NCI-H774 (cell line): Measurements from ENCODE around the gene RPL37A.
"Not testable (repeated sequence)": the region's sequence is repeated elsewhere in the genome, so short reads cannot be mapped to it uniquely, and the experiment has no call there.

ENCODE experiments used
- DNase-seq: peaks from one replicate; lab custom pipeline; 2025; lab: John Stamatoyannopoulos, UW

The RPL37A gene

DNA sequence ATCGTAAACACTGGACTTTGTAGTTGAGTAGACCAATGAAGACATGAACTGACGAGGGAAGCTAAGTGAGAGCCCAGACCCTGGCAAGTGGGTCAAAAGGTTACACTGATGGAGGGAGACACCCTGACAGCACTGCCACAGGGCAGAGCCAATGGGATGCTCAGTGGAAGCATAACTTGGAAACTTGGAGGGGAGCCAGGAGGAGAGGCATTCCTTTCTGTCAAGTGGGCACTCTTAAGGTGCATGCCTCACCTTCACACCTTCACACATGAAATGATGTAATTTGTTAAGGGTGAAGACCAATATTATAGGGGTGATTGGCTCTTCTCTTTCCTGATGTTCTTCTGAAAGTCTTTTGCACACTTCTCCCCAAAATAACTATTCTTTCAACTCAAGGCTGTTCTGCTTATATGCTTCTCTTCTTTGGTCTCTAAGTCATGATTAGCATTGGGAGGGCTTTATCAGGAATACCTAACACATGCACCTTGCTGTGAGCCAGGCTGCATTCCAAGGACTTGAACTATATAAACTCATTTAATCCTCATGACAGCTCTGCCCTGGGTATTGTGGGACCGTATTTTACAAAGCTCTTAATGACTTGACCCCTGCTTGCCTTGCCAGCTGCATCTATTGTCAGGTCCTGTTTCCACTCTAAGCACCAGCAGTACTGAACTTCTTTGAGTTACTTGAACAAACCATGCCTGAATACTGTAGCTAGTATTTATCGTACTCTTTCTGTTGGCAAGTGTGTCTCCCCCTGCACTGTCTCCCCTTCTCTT, 19.0 kb downstream of the RPL37A start:
- DNase-seq = no peak

DNA sequence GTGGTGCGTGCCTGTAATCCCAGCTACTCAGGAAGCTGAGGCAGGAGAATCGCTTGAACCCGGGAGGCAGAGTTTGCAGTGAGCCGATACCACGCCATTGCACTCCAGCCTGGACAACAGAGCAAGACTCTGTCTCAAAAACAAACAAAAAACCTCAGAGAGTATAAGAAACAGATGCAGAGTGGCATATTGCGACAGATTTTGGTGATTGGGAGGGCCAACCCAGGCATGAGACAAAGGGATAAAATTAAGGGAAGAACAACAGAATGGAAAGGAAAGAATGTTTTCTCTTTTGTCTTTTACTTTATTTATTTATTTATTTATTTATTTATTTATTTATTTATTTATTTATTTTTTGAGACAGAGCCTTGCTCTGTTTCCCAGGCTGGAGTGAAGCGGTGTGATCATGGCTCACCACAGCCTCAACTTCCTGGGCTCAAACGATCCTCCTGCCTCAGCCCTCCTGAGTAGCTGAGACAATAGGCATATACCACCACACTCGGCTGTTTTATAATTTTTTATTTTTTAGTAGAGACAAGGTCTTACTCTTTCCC, 20.0 kb downstream of the RPL37A start:
- not testable (repeated sequence) for DNase-seq

DNA sequence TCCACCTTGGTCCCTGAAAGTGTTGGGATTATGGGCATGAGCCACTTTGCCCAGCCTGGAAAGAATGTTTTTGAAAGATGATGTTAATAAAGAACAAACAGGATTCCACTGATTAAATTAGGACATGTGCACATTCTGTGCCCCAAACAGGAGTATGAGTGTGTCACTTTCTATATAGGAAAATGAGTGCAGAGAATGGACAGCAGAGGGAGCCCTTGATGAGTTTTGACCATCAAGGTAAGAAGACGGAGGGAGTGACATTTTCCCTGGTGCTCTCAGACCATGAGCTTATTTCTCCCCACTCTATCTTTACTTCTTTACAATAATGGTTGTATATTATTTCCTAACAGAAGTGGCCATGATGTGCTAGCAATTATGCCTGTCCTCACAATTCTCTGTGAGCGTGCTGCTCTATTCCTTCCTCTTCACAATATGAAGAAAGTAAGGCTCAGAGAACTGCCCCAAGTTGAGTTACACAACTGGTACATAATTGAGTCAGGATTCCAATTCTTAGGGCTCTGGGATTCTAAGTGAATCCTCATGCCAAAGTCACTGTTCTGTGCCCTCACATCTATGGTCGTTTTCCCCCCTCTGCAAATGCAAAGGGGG, 20.6 kb downstream of the RPL37A start:
- peak; percentile 57 for DNase-seq

DNA sequence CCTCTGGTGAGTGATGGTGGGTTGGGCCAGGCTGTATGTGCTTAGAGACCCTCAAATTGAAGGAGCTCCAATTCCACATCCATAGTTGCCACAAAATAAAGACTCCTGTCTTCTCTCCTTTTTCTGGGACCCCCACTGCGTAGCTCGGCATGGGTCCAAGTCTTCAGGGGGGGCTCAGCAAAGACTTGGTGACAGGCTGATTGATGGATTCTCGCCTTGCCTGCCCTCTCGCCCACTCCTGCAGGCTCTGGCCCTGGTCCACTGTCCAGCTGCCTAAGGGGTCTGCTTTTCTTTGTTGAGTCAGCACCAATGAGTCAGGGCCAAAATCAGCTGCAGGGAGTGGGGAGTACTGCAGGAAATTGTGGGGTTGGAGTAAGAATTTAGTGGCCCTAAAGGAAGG, 21.5 kb downstream of the RPL37A start:
- no peak for DNase-seq

DNA sequence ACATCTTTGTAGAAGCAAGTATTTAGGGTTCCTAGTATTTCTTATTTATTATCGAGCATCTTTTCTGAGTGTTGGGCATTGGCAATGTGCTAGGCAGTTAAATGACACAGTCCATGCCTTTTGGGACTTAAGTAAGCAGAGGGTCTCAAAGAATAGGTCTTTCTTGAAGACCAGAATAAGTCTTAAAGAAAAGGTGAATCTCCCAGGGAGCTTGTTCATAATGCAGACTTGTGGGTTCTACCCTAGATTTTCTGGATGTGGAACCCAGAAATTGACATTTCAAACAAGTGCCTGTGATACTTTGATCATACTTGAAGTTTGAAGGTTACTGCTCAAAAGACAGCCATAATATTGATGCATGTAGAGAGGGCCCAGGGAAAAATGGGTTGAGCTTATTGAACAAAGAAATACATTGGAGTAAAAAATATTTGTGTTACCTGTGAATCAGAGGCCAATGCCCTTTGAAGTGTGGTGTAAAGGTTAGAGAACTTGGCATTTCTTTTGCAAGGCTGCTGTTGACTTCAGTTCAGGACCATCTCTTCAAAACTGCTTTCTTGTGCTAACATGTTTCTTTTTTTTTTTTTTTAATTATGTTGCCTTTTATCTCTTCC, 24.4 kb downstream of the RPL37A start:
- DNase-seq = no peak

DNA sequence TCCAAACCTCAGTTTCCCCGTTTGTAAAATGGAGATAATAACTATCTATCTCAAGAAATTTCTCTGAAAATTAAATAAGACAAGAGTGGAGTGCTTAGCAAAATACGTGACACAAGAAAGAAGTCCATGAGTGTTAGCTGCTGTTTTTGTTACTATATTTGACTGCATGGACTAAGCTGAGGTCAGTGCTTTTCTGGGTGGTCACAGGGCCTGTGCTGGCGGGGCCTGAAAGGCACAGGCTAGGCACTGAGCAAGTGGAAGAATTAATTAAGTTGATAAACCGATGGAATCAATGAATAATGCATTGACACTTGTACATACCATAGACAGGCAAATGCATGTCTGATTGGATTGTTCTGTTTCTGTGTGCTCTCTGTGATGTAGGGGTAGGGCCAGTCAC, 27.3 kb downstream of the RPL37A start:
- no peak for DNase-seq

DNA sequence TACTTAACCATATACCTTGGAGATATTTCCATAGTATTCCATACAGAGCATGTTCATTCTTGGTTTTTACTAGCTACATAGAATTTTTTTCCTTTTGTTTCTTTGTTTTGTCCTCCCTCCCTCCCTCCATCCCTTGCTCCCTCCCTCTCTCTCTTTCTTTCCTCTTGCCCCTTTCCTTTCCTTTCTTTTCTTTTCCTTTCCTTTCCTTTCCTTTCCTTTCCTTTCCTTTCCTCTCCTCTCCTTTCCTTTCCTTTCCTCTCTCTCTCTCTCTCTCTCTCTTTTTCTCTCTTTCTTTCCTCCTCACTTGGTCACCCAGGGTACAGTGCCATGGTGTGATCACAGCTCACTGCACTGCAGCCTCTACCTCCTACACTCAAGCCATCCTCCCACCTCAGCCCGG, 28.3 kb downstream of the RPL37A start:
- no peak for DNase-seq

DNA sequence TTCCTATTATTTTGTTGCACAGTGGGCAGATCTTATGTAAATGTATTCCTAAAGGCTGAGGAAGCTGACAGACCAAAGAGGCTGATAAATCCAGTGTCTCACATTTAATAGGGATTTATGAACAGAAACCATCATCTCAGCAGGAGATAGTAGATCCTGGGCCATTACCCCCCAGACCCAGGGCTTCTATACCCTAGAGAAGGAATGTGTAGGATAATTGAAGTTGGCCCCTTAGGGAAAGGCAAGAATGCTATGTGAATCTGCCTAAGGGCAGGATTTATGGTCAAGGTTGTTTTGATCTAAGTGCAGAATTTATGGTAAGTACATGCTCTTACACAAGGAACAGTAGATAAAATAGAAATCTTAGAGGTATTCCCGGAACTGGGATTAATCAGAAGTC, 29.0 kb downstream of the RPL37A start:
- DNase-seq = no peak

DNA sequence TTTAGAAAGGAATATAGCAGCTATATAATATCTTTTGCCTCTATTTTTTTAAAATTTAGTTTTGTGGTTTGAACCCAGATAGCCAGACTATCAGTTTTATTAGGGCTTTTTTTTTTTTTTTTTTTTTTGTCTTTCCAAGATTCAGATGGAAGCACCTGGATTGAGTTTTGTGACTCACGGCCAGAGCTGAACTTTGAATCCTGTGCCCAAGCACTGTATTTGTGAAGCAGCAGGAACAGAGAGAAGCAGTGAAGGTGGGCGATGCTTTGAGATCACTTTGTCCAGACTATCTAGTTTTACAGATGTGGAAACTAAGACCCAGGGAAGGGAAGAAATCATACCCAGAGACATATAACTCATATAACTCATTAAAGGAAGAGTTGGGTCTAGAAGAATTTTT, 33.9 kb downstream of the RPL37A start:
- DNase-seq = no peak

DNA sequence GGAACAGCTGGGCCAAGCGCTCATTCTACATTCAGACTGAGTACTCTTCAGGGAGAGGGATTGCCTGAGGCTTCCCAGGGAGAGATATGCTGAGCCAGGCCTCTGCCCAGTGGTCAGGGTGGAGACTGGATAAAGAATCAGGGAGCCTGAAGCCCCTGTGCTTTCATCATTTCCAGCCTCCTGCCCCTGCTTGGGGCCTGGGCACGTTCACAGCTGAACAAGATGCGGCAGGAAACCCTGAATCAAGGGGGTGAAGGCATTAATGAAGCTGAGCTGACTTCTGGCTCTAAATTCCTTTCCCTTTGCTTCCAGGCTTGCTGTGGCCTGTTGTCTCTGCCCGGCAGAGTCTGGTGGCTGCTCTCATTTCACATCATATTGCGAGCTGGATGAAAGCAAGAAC, 35.0 kb downstream of the RPL37A start:
- DNase-seq = no peak

DNA sequence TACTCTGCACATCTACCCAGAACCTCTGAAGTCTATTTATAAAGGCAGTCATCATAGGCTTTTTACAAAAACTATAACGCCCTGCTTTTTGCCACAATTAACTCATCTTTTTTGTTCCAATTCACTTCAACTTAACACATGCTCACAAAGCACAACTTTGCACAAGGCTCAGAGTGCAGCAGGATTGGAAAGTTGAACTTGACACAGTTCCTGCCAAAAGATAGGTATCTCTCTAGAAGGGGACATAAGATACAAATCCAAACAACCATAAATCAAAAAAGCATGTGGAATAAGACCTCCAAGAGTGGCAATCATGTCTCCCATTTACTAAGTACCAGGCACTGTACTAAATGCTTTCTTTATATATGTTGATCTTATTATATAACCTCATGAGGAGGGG, 36.2 kb downstream of the RPL37A start:
- no peak for DNase-seq

DNA sequence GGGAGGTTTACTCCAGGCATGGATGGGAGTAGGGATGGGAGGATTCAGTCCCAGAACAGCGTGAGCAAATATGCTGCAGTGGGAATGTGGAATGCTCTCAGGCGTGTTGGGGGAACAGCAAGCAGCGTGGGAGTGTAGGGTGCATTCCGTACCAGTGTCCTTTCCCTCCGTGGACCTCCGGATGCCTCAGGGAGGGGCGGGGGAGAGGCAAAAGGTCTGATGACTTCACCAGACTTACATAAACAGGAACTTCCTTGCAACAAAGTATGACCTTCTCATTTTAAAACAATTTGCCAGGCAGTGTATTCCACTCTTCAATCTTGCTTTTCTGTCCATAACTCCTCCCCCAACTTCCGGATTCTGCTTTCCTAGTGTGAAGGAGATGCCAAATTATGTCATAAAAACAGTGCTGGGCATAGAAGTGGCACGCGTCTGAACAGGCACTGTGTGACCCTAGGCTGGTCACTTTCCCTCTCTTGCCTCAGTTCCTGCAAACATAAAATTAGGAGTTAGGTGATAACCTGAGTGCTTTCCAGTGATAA, 36.9 kb downstream of the RPL37A start:
- no peak for DNase-seq

DNA sequence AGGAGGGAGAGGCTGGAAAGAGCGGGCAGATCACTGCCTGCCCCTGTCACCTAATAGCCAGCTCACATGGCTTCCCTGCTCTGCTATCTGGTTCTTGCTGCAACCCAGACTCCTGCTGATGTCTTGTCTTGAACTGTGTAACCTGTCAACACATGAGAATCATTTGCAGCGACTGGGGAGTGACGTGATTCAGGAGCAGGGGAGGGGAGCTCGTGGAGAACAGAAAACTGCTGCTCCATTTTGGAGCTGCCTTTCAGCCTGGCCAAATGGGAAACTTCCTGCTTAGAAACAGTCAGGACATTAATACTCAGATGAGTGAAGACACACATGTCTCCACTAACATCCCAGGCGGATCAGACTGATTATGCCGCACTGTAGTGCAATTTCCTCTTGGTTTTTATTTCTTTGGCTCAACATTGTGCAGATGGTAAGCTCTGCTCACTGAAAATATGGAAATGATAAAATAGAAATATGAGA, 38.1 kb downstream of the RPL37A start:
- DNase-seq = no peak

DNA sequence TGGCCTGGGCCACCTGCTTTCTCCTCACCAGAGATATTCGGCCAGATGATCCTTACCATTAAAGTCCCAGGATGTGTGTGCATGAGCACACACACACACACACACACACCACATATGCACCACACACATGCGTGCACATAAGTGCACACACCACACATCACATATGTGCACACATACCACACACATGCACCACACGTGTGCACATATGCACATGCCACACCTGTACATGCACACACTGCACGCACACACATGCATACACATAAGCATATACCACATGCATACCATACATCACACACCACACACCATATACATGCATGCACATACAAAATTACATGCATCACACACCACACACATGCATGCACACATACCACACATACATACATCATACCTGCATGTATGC, 38.7 kb downstream of the RPL37A start:
- DNase-seq = no peak

DNA sequence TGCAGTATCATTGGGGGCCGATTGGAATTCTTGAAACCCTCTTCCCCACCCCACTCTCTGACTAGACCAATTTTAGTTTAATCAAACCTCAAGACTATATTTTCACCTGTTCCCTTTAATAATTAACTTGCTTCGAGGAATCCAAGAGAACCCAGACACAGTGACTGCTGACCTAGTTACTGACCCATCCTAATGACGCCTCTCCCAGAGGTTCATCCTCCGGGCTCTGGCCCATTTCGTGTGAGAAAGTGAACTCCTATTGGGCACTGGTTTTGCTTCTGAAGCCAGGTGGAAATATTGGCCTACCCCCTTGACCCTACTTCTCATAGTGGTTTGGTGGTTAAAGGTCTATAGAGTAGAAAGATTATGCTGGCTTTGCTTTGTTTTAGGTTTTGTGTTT, 39.9 kb downstream of the RPL37A start:
- no peak for DNase-seq

DNA sequence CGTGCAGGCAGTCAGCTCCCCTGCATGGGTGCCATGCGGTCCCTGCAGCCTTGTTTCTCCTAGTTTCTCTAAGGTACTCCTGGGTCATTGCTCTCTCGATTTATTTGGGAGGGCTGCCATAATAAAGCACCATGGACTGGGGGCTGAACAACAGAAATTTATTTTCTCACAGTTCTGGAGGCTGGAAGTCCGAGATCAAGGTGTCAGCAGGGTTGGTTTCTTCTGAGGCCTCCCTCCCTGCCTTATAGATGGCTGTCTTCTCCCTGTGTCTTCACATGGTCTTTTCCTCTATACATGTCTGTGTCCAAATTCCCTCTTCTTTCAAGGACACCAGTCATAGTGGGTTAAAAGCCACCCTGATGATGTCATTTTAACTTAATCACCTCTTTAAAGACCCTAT, 40.5 kb downstream of the RPL37A start:
- DNase-seq = no peak

DNA sequence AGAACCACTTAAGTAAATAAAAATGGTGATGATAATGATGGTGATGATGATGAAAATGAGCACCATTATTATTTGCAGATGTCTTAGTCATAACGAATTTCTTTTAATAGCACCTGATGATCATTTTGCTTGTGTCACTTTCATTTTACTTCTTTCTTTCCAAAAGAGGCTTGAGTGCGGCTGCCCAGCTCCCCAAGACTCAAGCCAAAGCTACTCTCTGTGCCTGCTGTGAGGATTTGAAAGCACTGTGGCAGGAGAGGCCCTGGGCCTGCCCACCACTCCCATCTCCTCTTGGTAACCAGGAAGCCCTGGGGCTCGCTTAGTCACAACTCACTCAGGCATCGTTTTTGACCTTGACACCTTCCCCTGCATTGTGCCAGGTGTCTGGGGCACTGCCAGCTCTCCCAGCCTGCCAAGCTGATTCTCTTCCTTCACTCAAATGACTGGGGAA, 41.2 kb downstream of the RPL37A start:
- DNase-seq = peak; percentile 75

DNA sequence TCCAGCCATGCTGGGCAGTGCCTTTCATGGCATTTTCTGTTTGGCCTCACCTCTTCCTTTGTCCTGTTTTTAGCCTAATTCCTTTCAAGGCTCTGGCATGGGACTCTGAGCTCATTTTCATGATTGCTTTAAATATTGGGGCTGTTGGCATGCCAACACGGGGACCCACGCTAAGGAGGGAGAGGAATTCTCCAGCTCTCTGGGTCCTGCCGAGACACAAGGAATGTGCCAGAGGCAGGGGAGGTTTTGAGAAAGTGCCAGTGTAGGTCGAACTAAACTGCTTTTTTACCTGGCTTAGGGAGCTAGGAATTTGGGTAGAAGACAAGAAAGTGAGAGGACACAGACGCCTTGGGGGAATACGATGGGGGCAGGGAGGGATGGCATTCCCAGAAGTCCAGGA, 42.3 kb downstream of the RPL37A start:
- no peak for DNase-seq

DNA sequence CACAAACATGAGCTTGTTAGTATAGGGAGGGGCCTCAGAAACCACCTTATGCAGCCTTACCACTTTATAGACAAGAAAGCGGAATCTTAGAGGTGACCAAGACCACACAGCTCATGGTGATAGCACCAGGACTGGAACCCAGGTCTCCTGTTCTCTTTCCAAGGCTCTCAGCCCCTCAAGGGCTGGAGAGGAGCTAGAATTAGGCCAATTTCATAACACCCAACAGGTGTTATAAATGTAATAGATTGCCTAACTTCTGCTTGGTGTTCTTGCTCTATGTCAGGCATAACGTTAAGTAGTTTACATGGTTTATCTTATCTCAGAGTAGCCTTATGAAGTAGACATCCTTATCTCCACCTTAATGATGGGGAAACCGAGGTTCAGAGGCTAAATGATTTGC, 42.9 kb downstream of the RPL37A start:
- no peak for DNase-seq

DNA sequence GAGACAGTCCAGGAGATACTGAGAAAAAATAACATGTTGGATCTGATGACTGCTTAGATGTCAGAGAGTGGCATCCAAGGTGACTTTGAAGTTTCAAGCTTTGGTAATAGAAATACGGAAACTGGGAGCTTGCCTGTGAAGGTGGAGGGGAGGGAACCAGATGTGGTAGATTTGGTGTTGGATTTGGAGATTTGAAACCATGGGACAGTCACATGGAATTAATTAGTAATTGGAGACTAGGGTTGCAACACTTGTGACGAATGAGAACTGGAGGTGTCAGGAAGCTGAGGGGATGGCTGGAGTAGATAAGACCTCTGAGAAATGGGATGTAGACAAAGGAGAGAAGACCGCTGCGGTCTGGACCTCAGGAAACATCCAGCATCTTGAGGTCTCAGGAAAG, 46.7 kb downstream of the RPL37A start:
- no peak for DNase-seq

DNA sequence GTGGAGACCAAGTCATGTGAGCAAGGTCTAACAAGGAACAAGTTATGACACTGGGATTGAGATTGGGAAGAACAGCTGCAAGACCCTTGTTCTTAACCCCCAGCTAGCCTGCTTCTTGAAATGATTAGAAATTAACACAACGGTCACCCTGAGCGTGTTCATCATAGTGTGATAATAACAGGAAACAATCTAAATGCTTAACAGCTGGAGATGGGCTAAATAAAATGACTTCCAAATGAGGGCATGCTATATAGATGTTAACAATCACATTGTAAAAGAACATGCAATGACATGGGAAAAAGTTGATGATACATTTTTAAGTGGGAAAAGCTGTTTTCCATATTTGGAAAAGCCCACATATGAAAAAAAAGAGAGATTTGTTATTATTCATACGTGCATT, 47.6 kb downstream of the RPL37A start:
- DNase-seq = no peak

DNA sequence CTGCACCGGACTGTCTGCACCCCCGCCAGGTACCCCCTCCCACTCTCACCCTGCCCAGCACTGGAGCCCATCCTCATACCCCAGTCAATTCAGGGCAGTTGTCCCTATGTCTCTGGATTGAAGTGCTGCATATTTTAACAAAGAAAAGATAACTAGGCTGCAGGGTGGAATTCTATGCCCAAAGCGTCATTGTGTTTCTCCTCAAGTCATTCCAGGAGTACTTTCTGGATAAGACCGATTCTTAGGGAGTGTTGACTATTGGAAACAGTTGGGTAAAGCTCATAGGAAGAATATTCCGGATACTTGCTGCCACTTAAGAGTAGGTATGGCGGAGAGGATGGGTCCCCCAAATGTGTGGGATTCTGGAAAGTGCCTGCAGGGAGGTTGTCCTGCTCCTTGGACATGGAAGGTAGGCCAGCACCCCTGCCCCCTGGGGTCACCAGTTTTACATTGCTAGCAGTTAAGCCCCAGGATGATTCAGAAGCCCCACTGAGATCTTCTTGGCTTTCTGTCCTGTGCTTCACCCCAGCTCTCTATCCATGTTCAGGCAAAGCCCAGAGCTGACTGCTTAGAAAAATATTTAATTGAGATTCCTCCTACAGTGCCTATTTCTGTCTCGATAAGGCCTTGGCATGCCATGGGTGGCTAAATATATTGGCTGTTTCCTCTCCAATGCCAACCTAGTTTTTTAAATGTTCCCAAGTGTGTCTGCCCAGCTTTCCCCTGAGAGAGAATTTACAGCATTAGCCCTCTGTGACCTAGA, 48.2 kb downstream of the RPL37A start:
- no peak for DNase-seq
